ENCODE results near the gene NFATC3. TPM values are rescaled to one million over a fixed set of nuclear protein-coding genes. Genes with fewer than 3 reads are reported as not detected.
A peak's percentile ranks its signal among the peaks of the same experiment; 100 is the strongest.

NFATC3 gene
- total RNA-seq, 4 donors from 2014 or later, result 22.6 to 74.0 (median 48.4) TPM

- peaks cover 0 to 10% of the 10 kb centered on the region in 2 donors for H3K4me1 ChIP-seq
- intact Hi-C loops (cut with DNase I; ENCODE audit: low total_unique reads), result no loop called here
- no peaks in the 10 kb centered on the region for H3K36me3 ChIP-seq
- DNase-seq, result peak; percentile 96 to 97
- TF ChIP-seq CTCF (IDR thresholded peaks at IDR 0.05), result peak in 2 of 4 experiments; percentile 3 to 17
- peak; percentile 21 to 71 for TF ChIP-seq POLR2A (IDR thresholded peaks at IDR 0.05)
- H3K27ac ChIP-seq, result peak within 1 kb of the TSS; percentile 37 to 65
- H3K27me3 ChIP-seq, result no peaks in the 10 kb centered on the region
- peak within 1 kb of the TSS; percentile 70 to 85 for H3K4me3 ChIP-seq
- H3K9me3 ChIP-seq, result no peaks in the 10 kb centered on the region
Observed at GRCh38 chr16:68244903-68245853, 160.0 kb downstream of the NFATC3 start, which contains the start of gene PLA2G15. Gene PLA2G15 (plus strand): TSS chr16:68245373. CDS start chr16:68245427, 54 bp downstream.

GRCh38 chr16:68246121-68246520 is 161.0 kb downstream of the NFATC3 start:
- Histone ChIP-seq H3K4me1 (peaks cover 0 to 10% of the 10 kb centered on the region in 2 donors), H3K4me3 (peak overlapping the region in 1 of 2 donors; percentile 85)

GRCh38 chr16:68246666-68247065 is 161.5 kb downstream of the NFATC3 start:
- Histone ChIP-seq H3K9me3 (no peaks in the 10 kb centered on the region), H3K4me3 (no peak overlapping the region), H3K27me3 (no peaks in the 10 kb centered on the region), H3K36me3 (no peaks in the 10 kb centered on the region), H3K4me1 (peaks cover 0 to 10% of the 10 kb centered on the region in 2 donors), H3K27ac (no peak overlapping the region)
- no peak for DNase-seq
- intact Hi-C loops (cut with DNase I; ENCODE audit: low total_unique reads), result no loop called here
- TF ChIP-seq CTCF (IDR thresholded peaks at IDR 0.05) (no peak), POLR2A (IDR thresholded peaks at IDR 0.05) (no peak)

More at GRCh38 chr16:68246121-68246520, 161.0 kb downstream of the NFATC3 start:
- intact Hi-C loops (cut with DNase I; ENCODE audit: low total_unique reads), result no loop called here
- TF ChIP-seq POLR2A (IDR thresholded peaks at IDR 0.05) (no peak), CTCF (IDR thresholded peaks at IDR 0.05) (no peak)
- no peaks in the 10 kb centered on the region for H3K27me3 ChIP-seq
- H3K36me3 ChIP-seq, result no peaks in the 10 kb centered on the region
- H3K9me3 ChIP-seq, result no peaks in the 10 kb centered on the region
- no peak for DNase-seq
- no peak overlapping the region for H3K27ac ChIP-seq

GRCh38 chr16:68247400-68247799 is 162.2 kb downstream of the NFATC3 start:
- Histone ChIP-seq H3K9me3 (no peaks in the 10 kb centered on the region), H3K4me3 (no peak overlapping the region), H3K4me1 (peaks cover 0 to 10% of the 10 kb centered on the region in 2 donors), H3K36me3 (no peaks in the 10 kb centered on the region), H3K27ac (no peak overlapping the region), H3K27me3 (no peaks in the 10 kb centered on the region)
- no peak for DNase-seq
- no peak for TF ChIP-seq POLR2A (IDR thresholded peaks at IDR 0.05)
- no peak for TF ChIP-seq CTCF (IDR thresholded peaks at IDR 0.05)
- intact Hi-C loops (cut with DNase I; ENCODE audit: low total_unique reads), result no loop called here

- no peak overlapping the region for H3K27ac ChIP-seq
- H3K4me1 ChIP-seq, result peaks cover 0 to 10% of the 10 kb centered on the region in 2 donors
- no peak overlapping the region for H3K4me3 ChIP-seq
- intact Hi-C loops (cut with DNase I; ENCODE audit: low total_unique reads), result no loop called here
- no peak for DNase-seq
- no peaks in the 10 kb centered on the region for H3K36me3 ChIP-seq
- H3K27me3 ChIP-seq, result no peaks in the 10 kb centered on the region
- H3K9me3 ChIP-seq, result no peaks in the 10 kb centered on the region
- TF ChIP-seq POLR2A (IDR thresholded peaks at IDR 0.05) (no peak), CTCF (IDR thresholded peaks at IDR 0.05) (no peak)
Observed at GRCh38 chr16:68247932-68248331, 162.8 kb downstream of the NFATC3 start.

Measured in uterus (tissue), 4 donors.